HG02852 (cell line): Measurements from ENCODE around the gene GPRC5C.

Experiments used
- ATAC-seq: cut with Tn5 transposase; IDR thresholded peaks from one replicate; pipeline ENCODE4 v1.9.1; 2021; ENCODE audit warnings: mild to moderate bottlenecking, moderate library complexity; ENCODE audit not compliant: unreplicated experiment

GPRC5C gene

GRCh38 chr17:74450231-74450630 lies 18.3 kb downstream of the GPRC5C start:
- ATAC-seq: no peak

- no peak for ATAC-seq
Measured at GRCh38 chr17:74450925-74451403, 19.1 kb downstream of the GPRC5C start.

- ATAC-seq: no peak
Measured at GRCh38 chr17:74451557-74451956, 19.7 kb downstream of the GPRC5C start.

- ATAC-seq: no peak
Measured at GRCh38 chr17:74452033-74452840, 20.3 kb downstream of the GPRC5C start.

GRCh38 chr17:74452841-74453661 lies 21.2 kb downstream of the GPRC5C start:
- no peak for ATAC-seq

GRCh38 chr17:74453665-74454196 lies 21.8 kb downstream of the GPRC5C start:
- peak; percentile 90 for ATAC-seq

- peak; percentile 39 for ATAC-seq
Measured at GRCh38 chr17:74454197-74455024, 22.5 kb downstream of the GPRC5C start.

- no peak for ATAC-seq
Measured at GRCh38 chr17:74455025-74455545, 23.2 kb downstream of the GPRC5C start.

GRCh38 chr17:74455821-74456220 lies 23.9 kb downstream of the GPRC5C start:
- no peak for ATAC-seq

GRCh38 chr17:74457146-74457819 lies 25.4 kb downstream of the GPRC5C start:
- ATAC-seq: no peak

GRCh38 chr17:74457820-74458166 lies 25.9 kb downstream of the GPRC5C start:
- ATAC-seq: no peak

- no peak for ATAC-seq
Measured at GRCh38 chr17:74458835-74459234, 26.9 kb downstream of the GPRC5C start.

GRCh38 chr17:74459622-74460021 lies 27.7 kb downstream of the GPRC5C start:
- ATAC-seq: no peak

GRCh38 chr17:74460241-74460640 lies 28.4 kb downstream of the GPRC5C start:
- no peak for ATAC-seq

GRCh38 chr17:74460996-74461395 lies 29.1 kb downstream of the GPRC5C start:
- ATAC-seq: no peak

- ATAC-seq: no peak
Measured at GRCh38 chr17:74461611-74462010, 29.7 kb downstream of the GPRC5C start.

GRCh38 chr17:74464730-74465377 lies 33.0 kb downstream of the GPRC5C start:
- ATAC-seq: no peak

GRCh38 chr17:74465378-74466110 lies 33.7 kb downstream of the GPRC5C start:
- no peak for ATAC-seq
